GM21619 (cell line): ENCODE measurements around the gene CST7.
"Not testable (repeated sequence)": the region's sequence is repeated elsewhere in the genome, so short reads cannot be mapped to it uniquely, and the experiment has no call there.

Source experiments
- ATAC-seq: cut with Tn5 transposase; IDR thresholded peaks from one replicate; pipeline ENCODE4 v1.9.1; 2021; ENCODE audit not compliant: unreplicated experiment

Gene CST7

DNA sequence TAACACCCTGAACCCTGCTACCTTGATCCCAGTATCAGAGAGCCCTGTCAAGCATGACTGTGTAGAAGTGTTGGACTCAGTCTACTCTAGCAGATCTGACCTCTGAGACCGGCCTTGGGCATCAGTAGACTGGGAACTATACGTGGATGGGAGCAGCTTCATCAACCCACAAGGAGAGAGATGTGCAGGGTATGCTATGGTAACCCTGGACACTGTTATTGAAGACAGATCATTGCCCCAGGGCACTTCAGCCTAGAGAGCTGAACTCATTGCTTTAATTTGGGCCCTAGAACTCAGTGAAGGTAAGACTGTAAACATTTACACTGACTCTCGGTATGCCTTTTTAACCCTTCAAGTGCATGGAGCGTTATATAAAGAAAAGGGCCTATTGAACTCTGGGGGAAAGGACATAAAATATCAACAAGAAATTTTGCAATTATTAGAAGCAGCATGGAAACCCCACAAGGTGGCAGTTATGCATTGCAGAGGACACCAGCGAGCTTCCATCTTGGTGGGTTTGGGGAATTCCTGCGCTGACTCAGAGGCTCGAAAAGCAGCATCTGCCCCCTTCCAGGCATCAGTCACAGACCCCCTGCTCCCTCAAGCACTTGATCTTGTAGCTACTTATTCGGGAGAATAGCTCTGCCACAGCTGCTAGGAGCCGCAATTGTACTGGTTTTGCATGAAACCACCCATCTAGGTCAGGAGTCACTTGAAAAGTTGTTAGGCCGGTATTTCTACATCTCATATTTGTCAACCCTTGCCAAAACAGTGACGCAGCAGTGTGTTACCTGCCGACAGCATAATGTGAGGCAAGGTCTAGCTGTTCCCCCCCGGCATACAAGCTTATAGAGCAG lies 19.0 kb upstream of the CST7 start:
- not testable (repeated sequence) for ATAC-seq

DNA sequence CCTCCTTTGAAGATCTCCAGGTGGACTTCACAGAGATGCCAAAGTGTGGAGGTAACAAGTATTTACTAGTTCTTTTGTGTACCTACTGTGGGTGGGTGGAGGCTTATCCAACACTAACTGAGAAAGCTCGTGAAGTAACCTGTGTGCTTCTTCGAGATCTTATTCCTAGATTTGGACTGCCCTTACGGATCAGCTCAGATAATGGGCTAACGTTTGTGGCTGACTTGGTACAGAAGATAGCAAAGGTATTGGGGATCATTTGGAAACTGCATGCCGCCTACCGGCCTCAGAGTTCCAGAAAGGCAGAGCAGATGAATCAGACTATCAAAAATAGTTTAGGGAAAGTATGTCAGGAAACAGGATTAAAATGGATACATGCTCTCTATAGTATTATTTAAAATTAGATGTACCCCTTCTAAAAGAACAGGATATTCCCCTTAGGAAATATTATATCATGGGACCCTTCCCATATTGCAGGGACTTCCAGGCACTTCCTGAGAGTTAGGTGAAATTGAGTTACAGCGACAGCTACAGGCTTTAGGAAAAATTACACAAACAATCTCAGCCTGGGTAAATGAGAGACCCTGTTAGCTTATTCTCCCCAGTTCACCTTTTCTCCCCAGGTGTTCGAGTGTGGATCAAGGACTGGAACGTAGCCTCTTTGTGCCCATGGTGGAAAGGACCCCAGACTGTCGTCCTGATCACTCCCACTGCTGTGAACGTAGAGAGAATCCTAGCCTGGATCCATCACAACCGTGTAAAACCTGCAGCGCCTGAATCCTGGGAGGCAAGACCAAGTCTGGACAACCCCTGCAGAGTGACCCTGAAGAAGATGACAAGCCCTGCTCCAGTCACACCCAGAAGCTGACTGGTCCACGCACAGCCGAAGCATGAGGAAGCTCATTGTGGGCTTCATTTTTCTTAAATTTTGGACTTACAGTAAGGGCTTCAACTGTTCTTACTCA lies 18.1 kb upstream of the CST7 start:
- not testable (repeated sequence) for ATAC-seq

- not testable (repeated sequence) for ATAC-seq
These were observed 17.2 kb upstream of the CST7 start for GRCh38 chr20:24931893-24932292.

DNA sequence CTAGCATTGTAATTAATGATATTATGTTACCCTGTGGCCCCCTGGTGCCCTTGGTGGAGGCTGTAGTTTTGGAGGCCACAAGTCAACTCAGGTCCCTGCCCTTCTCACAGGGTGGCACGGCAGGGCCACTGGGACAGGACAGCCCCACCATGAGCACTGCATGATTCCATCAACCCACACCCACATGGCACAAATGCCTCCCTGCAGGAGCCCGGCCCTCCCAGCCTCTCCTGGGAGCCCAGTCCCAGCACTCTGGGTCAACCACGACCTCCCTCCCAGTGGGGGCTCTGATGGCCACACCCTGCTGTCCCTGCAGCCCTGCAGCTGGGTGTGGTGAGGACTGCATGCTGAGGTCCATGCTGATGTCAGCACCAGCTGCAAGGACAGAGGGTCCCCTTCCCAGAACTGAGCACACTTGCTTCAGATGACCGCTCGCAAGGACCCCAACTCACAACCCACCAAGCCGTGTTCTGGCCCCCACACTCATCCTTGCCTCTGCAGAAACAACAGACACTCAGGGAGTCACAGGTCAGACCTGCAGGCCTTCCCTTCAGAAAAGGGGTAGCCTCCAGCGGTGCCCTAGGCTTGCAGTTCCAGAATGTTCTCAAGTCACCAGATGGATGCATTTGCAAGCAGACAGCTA lies 15.7 kb upstream of the CST7 start:
- ATAC-seq: no peak

GRCh38 chr20:24934101-24934661 lies 14.9 kb upstream of the CST7 start:
- ATAC-seq: no peak

- ATAC-seq: no peak
These were observed 14.4 kb upstream of the CST7 start for GRCh38 chr20:24934716-24935115.

DNA sequence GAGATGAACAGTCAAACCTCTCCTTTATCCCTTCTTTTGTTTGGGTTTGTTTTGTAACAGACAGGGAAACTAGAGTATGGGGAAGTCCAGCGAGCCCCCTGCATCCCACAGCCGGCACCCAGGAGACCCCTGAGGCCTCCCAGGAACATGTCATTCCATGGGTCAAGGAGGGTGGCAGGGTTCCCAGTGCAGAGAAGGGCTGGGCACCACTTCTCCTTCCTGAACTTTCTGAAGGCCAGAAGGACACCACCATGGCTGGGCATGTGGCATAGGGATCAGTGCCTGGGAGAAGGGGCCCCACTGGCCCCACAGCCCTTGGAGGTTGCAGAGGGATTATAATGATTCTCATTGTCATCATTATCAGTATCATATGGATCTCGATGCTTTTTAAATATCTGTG lies 13.9 kb upstream of the CST7 start:
- no peak for ATAC-seq

- ATAC-seq: no peak
These were observed 13.1 kb upstream of the CST7 start for GRCh38 chr20:24935766-24936525.

DNA sequence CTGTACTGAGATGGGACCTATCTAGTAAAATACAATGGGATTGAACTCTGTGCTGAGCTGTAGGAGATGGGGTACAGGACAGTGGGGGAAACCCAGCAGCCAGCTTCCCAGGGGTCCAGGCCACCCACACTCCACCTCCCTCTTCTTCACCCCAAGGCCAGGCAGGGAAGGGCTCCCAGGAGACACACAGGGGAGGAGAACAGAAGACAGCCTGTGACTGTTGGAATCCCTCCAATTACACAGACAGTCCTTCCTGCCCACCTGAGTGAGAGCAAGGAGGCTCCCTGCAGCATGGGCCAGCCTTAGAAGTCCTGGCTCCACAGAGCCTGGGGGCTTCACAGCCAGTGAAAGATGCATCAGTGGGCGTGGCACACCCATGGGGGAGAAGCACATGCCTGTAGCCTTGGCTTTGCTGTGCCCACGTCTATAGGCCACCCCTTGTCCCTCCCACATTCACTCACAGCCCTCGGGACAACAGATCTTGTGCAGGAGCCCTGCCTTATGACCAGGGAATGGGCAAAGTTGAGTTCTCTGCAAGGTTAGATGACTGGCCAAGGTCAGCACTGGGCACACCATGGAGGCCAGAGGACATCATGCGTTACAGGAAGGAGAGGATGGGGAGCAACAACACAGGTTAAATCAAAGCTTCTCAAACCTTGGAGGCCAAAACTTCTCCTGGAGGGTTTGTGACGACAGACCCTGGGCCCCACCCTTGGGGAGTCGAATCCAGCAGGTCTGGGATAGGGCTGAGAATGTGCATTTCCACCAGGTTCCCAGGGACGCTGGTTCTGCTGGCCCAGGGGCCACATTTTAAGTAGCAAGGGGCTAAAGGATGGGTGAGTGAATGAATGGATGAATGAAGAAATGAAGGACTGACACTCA lies 12.3 kb upstream of the CST7 start:
- no peak for ATAC-seq

GRCh38 chr20:24937579-24937978 lies 11.5 kb upstream of the CST7 start:
- ATAC-seq: no peak

DNA sequence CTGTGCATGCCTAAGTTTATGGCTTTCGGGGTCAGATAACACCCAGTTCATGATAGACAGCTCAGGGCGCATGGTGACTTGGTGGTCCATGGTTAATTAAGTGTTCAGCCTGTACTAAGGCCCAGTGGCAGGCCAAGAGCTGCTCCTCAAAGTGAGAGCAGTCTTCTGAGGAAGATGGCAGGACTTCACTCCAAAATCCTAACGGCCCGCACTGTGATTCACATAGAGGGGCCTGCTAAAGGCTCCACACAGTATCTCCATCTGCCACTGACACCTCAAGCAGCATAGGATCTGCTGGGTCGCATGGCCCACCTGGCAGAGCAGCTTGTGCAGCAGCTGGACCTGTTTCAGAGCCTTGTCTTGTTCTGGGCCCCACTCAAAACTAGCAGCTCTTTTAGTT lies 10.6 kb upstream of the CST7 start:
- no peak for ATAC-seq

DNA sequence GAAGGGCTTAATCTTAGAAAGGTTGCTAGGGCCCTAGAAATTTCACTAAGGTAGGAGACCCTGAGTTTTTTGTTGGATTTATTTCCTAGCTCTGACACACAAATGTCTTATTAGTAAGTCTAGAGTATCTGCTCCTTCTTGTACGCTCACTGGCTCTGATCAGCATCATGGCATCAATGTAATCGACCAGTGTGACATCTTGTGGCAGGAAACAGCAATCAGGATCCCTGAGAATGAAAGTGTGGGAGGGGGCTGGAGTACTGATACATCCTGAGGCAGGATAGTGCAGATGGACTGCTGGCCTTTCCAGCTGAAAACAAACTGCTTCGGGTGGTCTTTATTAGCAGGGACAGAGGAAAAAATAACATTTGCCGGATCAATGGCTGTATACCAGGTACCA lies 10.0 kb upstream of the CST7 start:
- ATAC-seq: no peak

- no peak for ATAC-seq
These were observed 6.4 kb upstream of the CST7 start for GRCh38 chr20:24942679-24943078.

DNA sequence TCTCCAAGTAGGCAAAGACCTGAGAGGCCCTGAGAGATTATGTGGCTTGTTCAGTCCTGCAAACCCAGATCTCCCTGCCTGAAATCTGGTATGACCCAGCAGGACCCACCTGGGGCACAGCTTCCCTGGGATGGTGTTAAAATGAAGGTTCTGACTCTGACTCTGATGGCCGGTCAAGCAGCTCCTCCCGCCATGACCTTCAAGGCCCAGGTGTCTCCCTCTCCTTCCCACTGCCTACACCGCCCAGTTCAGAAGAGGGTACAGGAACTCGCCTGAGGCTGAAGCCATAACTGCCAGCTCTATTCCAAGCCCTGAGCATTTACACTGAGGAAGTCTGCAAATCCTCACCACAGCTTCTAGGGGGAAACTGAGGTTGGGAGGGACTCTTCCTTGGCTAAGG lies 5.9 kb upstream of the CST7 start:
- no peak for ATAC-seq

DNA sequence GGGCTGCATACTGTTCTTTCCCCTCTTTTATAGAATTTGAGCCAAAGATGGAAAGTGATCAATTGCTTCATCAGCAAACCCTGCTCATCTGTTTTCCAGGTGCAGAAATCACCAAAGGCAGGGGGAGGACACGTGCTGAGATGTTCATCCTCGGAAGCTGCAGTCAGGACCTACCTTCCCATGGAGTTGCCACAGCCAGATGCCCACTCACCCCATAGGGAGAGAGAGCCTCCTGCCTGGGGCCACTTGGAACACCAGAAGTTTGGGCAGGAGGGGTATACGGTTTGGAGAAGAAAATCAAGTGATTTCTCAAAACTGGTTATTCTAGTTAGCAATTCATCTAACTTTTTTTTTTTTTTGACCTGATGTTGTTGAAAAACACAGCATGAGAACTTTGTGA lies 5.3 kb upstream of the CST7 start:
- ATAC-seq: no peak

- not testable (repeated sequence) for ATAC-seq
These were observed 2.7 kb upstream of the CST7 start for GRCh38 chr20:24946376-24946775.

- not testable (repeated sequence) for ATAC-seq
These were observed 602 bp upstream of the CST7 start for GRCh38 chr20:24948396-24948938.

DNA sequence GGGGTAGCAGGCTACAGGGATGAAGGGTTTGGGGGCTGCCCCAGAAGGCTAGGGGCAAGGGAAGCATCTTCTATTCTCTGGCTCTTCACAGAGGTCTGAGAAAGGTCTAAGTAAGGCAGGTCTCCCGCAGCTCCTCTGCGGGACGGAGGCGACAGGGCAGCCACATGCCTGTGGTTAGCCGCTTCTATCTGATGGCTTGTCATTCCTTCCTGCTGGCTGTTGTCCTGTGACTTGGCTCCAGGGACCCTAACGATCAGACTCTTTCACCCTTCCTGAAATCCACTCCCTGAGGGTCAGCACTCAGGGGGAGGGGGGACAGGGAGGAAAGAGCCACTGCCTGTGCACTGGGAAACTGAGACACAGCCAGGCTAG lies 673 bp downstream of the CST7 start:
- no peak for ATAC-seq
